ENCODE measurements around the gene RP2.

Gene RP2

DNA sequence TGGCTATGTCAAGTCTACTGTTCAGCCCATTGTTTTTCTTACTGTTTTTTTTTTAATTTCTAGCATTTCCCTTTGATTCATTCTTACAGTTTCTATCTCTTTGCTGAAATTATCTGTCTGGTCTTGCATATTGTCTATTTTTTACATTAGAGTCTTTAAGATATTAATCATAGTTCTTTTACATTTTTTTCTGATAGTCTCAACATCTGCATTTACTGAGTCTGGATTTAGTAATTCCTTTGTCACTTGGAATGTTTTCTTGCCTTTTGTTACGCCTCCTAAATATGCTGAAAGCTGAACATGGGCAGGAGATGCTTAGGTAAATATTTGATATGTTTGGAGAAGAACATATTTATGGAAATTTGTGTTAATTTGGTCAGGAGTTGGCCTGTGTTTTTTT, 85.8 kb downstream of the RP2 start:
- DNase-seq: no peak

DNA sequence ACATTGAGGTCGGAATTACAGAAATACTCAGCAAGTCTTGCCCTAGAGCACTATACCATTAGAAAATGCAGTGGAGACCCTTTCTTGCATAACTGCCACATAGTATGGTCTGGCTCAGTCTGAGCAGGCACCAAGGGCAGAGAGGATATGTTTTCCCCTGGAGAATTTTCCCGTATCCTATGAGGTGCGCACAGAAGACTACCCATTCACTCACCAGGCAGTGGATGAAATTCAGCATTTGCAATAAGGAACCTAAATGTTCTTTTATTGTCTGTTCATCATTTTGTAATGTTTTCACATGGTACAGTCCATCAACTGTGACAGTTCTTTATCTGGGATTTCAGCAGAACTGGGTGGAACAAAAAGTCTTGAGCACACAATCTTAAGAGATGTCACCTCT, 90.9 kb downstream of the RP2 start:
- DNase-seq: no peak

DNA sequence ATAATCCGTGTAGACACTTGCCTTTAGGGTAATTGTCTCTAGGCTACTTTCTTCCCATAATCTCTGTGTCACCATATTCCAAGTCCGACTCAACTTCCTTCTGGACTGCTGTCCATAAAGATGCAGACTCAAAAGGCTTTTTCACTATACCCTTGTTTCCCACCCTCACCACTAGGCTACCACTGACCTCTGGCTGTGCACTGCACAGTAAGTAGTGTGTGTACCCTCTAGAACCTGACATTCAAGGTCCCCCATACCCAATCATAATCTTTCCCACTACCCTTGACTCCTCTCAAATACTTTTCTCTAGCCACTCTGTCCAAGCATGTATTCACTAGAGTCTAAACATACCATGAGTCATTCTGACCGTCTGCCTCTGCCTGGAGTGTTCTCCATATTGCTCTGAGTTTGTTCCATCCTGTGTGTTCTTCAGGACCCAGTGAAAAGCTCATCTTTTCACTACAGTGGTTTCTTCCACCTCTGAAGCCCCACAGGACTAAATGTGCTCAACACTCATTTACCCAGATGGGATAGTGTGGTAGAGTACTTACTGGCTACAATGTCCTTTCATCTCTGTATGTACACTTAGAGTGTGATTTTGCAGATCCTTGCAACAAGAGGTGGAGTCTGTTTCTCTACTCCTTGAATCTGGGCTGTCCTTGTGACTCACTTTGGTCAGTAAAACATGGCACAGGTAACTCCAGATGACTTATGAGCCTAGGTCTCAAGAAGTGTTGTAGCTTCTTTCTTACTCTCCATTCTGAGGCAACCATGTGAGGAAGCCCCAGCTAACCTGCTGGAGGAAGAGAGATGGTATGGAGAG, 92.8 kb downstream of the RP2 start:
- no peak for DNase-seq

All from NCI-H1105 (cell line).